HepG2 (cell line): ENCODE results near the gene INHBC. TPM values are rescaled to one million over a fixed set of nuclear protein-coding genes. Genes with fewer than 3 reads are reported as not detected.

Source experiments
- ADNP ChIP-seq: sonication (generic); formaldehyde crosslinking; IDR thresholded peaks from 2 replicates; pipeline ENCODE4 v1.4.0; 2020; ENCODE audit warnings: missing genetic modification reagents
- FOXA3 ChIP-seq: IDR thresholded peaks from 2 replicates; pipeline ENCODE4 v1.6.1; 2016; ENCODE audit warnings: missing genetic modification reagents, missing compliant biosample characterization
- HDAC2 ChIP-seq: sonication (generic); formaldehyde crosslinking; IDR thresholded peaks from 2 replicates; pipeline ENCODE4 v1.4.0; 2020; ENCODE audit warnings: missing genetic modification reagents
- HMG20B ChIP-seq: conservative IDR thresholded peaks from 2 replicates; pipeline ENCODE4 v1.6.1; 2016; ENCODE audit warnings: missing genetic modification reagents, missing compliant biosample characterization
- HNRNPLL ChIP-seq: fragments of 200-400 bp; formaldehyde crosslinking; IDR thresholded peaks from 2 replicates; pipeline ENCODE4 v1.6.1; 2017; ENCODE audit warnings: mild to moderate bottlenecking, low read depth, low read length; ENCODE audit not compliant: poor library complexity, severe bottlenecking
- KLF16 ChIP-seq, 2 experiments: sonication (generic) in 1 of 2; formaldehyde crosslinking in 1 of 2; IDR thresholded peaks; 2 replicates each; pipeline versions ENCODE4 v1.6.1 to v1.8.0; 2016 to 2023; ENCODE audit warnings: missing genetic modification reagents in 2 of 2, missing compliant biosample characterization in 1 of 2
- KMT2B ChIP-seq: IDR thresholded peaks from 2 replicates; pipeline ENCODE4 v1.6.1; 2016; ENCODE audit warnings: missing genetic modification reagents, missing compliant biosample characterization
- NPAS2 ChIP-seq: sonication (generic); formaldehyde crosslinking; IDR thresholded peaks from 2 replicates; pipeline ENCODE4 v1.8.0; 2022; ENCODE audit warnings: mild to moderate bottlenecking, missing genetic modification reagents, borderline replicate concordance
- PHF5A ChIP-seq: IDR thresholded peaks from one replicate; pipeline ENCODE4 v1.6.1; 2018; ENCODE audit warnings: low read depth, missing genetic modification reagents; ENCODE audit not compliant: unreplicated experiment
- RELA ChIP-seq: sonication (generic); formaldehyde crosslinking; IDR thresholded peaks from 2 replicates; pipeline ENCODE4 v1.4.0; 2020; ENCODE audit warnings: missing genetic modification reagents
- SP2 ChIP-seq: sonication (generic); formaldehyde crosslinking; IDR thresholded peaks from 2 replicates; pipeline ENCODE4 v1.5.1; 2020; ENCODE audit warnings: mild to moderate bottlenecking, missing genetic modification reagents
- THAP11 ChIP-seq: IDR thresholded peaks from 2 replicates; pipeline ENCODE4 v1.6.1; 2016; ENCODE audit warnings: missing biosample characterization, missing genetic modification reagents
- XRCC5 ChIP-seq: fragments of 200-400 bp; formaldehyde crosslinking; optimal IDR thresholded peaks from 2 replicates; pipeline ENCODE3; 2017; ENCODE audit warnings: mild to moderate bottlenecking, low read length
- YEATS4 ChIP-seq: sonication (generic); formaldehyde crosslinking; IDR thresholded peaks from 2 replicates; pipeline ENCODE4 v1.4.0; 2020; ENCODE audit warnings: missing genetic modification reagents, borderline replicate concordance
- ZNF143 ChIP-seq: sonication (generic); formaldehyde crosslinking; IDR thresholded peaks from 2 replicates; pipeline ENCODE4 v1.4.0; 2020; ENCODE audit warnings: missing genetic modification reagents
- ZNF761 ChIP-seq: sonication (generic); formaldehyde crosslinking; conservative IDR thresholded peaks from 2 replicates; pipeline ENCODE4 v1.4.0; 2020; ENCODE audit warnings: mild to moderate bottlenecking, missing genetic modification reagents
- polyA plus RNA-seq, 8 experiments: library from polyadenylated mRNA; depleted of rRNA in 3 of 8; stranded (reverse) in 7 of 8; unstranded in 1 of 8; fragments of >200 nt; fragmentation: Illumina TruSeq in 4 of 8; extraction: Trizol in 4 of 8; gene quantifications; 2 replicates each; pipeline versions ENCODE4 v1.2.1 to v1.2.3, GENCODE V29; 2011 to 2016; ENCODE audit warnings: low read depth in 4 of 8, missing spikeins in 1 of 8, mixed read lengths in 1 of 8; ENCODE audit not compliant: insufficient read depth in 1 of 8
- total RNA-seq, 5 experiments: library from RNA; depleted of rRNA; stranded (reverse); fragments of >200 nt; fragmentation: Illumina TruSeq; extraction: Trizol; gene quantifications; 2 replicates each; pipeline ENCODE4 v1.2.3, GENCODE V29; 2016; ENCODE audit warnings: low read depth in 1 of 5
- TF ChIP-seq, protein P1 (sequence below): sonication (generic); formaldehyde crosslinking; IDR thresholded peaks from 2 replicates; pipeline ENCODE4 v1.8.1; 2023; ENCODE audit warnings: mild to moderate bottlenecking, missing genetic modification reagents, borderline replicate concordance
- TF ChIP-seq, protein P2 (sequence below): sonication (generic); formaldehyde crosslinking; IDR thresholded peaks from 2 replicates; pipeline ENCODE4 v1.4.0; 2020; ENCODE audit warnings: missing genetic modification reagents
- TF ChIP-seq, protein P3 (sequence below): sonication (generic); formaldehyde crosslinking; IDR thresholded peaks from 2 replicates; pipeline ENCODE4 v1.5.1; 2020; ENCODE audit warnings: missing genetic modification reagents, mild to moderate bottlenecking, borderline replicate concordance
- TF ChIP-seq, protein P4 (sequence below): sonication (generic); formaldehyde crosslinking; IDR thresholded peaks from 2 replicates; pipeline ENCODE4 v1.4.0; 2020; ENCODE audit warnings: missing genetic modification reagents
- TF ChIP-seq, protein P5 (sequence below): sonication (generic); formaldehyde crosslinking; IDR thresholded peaks from 2 replicates; pipeline ENCODE4 v1.4.0; 2020; ENCODE audit warnings: missing genetic modification reagents

INHBC gene
- total and polyA plus RNA-seq, 2 of the 13 experiments (the other 11 are each of a cell fraction or from before 2014, with no cell fraction given), result 1.8 to 13.8 TPM

DNA sequence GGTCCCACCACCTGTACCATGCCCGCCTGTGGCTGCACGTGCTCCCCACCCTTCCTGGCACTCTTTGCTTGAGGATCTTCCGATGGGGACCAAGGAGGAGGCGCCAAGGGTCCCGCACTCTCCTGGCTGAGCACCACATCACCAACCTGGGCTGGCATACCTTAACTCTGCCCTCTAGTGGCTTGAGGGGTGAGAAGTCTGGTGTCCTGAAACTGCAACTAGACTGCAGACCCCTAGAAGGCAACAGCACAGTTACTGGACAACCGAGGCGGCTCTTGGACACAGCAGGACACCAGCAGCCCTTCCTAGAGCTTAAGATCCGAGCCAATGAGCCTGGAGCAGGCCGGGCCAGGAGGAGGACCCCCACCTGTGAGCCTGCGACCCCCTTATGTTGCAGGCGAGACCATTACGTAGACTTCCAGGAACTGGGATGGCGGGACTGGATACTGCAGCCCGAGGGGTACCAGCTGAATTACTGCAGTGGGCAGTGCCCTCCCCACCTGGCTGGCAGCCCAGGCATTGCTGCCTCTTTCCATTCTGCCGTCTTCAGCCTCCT, 21.6 kb downstream of the INHBC start (continued):
- TF ChIP-seq HNRNPLL, result no peak
- TF ChIP-seq ADNP (CRISPR knock-in tag), result no peak
- peak; percentile 55 for TF ChIP-seq PHF5A (CRISPR knock-in tag)
- TF ChIP-seq, protein P1, sequence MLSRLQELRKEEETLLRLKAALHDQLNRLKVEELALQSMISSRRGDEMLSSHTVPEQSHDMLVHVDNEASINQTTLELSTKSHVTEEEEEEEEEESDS, result no peak; the same call in 1 of the 2 replicates
- TF ChIP-seq, protein P2, sequence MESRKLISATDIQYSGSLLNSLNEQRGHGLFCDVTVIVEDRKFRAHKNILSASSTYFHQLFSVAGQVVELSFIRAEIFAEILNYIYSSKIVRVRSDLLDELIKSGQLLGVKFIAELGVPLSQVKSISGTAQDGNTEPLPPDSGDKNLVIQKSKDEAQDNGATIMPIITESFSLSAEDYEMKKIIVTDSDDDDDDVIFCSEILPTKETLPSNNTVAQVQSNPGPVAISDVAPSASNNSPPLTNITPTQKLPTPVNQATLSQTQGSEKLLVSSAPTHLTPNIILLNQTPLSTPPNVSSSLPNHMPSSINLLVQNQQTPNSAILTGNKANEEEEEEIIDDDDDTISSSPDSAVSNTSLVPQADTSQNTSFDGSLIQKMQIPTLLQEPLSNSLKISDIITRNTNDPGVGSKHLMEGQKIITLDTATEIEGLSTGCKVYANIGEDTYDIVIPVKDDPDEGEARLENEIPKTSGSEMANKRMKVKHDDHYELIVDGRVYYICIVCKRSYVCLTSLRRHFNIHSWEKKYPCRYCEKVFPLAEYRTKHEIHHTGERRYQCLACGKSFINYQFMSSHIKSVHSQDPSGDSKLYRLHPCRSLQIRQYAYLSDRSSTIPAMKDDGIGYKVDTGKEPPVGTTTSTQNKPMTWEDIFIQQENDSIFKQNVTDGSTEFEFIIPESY (CRISPR knock-in tag), result 0 out of 2 replicates have a peak, but pooled peaks have one; percentile 16
- TF ChIP-seq, protein P3, sequence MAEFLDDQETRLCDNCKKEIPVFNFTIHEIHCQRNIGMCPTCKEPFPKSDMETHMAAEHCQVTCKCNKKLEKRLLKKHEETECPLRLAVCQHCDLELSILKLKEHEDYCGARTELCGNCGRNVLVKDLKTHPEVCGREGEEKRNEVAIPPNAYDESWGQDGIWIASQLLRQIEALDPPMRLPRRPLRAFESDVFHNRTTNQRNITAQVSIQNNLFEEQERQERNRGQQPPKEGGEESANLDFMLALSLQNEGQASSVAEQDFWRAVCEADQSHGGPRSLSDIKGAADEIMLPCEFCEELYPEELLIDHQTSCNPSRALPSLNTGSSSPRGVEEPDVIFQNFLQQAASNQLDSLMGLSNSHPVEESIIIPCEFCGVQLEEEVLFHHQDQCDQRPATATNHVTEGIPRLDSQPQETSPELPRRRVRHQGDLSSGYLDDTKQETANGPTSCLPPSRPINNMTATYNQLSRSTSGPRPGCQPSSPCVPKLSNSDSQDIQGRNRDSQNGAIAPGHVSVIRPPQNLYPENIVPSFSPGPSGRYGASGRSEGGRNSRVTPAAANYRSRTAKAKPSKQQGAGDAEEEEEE (CRISPR knock-in tag), result no peak
- 0 out of 2 replicates have a peak, but pooled peaks have one; percentile 55 for TF ChIP-seq ZNF761
- peak; percentile 85 for TF ChIP-seq XRCC5
- TF ChIP-seq HMG20B (CRISPR knock-in tag), result no peak
- peak; percentile 67 for TF ChIP-seq THAP11 (CRISPR knock-in tag)
- peak; percentile 23; the same call in 1 of the 2 replicates for TF ChIP-seq FOXA3 (CRISPR knock-in tag)
- peak in 1 of 2 experiments; percentile 46; a peak in 1 of 4 replicates for TF ChIP-seq KLF16 (CRISPR knock-in tag; IDR thresholded peaks at IDR 0.05)
- TF ChIP-seq ZNF143 (CRISPR knock-in tag), result no peak
- TF ChIP-seq, protein P4, sequence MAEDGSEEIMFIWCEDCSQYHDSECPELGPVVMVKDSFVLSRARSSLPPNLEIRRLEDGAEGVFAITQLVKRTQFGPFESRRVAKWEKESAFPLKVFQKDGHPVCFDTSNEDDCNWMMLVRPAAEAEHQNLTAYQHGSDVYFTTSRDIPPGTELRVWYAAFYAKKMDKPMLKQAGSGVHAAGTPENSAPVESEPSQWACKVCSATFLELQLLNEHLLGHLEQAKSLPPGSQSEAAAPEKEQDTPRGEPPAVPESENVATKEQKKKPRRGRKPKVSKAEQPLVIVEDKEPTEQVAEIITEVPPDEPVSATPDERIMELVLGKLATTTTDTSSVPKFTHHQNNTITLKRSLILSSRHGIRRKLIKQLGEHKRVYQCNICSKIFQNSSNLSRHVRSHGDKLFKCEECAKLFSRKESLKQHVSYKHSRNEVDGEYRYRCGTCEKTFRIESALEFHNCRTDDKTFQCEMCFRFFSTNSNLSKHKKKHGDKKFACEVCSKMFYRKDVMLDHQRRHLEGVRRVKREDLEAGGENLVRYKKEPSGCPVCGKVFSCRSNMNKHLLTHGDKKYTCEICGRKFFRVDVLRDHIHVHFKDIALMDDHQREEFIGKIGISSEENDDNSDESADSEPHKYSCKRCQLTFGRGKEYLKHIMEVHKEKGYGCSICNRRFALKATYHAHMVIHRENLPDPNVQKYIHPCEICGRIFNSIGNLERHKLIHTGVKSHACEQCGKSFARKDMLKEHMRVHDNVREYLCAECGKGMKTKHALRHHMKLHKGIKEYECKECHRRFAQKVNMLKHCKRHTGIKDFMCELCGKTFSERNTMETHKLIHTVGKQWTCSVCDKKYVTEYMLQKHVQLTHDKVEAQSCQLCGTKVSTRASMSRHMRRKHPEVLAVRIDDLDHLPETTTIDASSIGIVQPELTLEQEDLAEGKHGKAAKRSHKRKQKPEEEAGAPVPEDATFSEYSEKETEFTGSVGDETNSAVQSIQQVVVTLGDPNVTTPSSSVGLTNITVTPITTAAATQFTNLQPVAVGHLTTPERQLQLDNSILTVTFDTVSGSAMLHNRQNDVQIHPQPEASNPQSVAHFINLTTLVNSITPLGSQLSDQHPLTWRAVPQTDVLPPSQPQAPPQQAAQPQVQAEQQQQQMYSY (CRISPR knock-in tag), result peak; percentile 36; the same call in 1 of the 2 replicates
- TF ChIP-seq RELA (CRISPR knock-in tag), result no peak
- TF ChIP-seq, protein P5, sequence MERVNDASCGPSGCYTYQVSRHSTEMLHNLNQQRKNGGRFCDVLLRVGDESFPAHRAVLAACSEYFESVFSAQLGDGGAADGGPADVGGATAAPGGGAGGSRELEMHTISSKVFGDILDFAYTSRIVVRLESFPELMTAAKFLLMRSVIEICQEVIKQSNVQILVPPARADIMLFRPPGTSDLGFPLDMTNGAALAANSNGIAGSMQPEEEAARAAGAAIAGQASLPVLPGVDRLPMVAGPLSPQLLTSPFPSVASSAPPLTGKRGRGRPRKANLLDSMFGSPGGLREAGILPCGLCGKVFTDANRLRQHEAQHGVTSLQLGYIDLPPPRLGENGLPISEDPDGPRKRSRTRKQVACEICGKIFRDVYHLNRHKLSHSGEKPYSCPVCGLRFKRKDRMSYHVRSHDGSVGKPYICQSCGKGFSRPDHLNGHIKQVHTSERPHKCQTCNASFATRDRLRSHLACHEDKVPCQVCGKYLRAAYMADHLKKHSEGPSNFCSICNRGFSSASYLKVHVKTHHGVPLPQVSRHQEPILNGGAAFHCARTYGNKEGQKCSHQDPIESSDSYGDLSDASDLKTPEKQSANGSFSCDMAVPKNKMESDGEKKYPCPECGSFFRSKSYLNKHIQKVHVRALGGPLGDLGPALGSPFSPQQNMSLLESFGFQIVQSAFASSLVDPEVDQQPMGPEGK, result no peak
- TF ChIP-seq KMT2B, result peak; percentile 49; the same call in 1 of the 2 replicates
- no peak for TF ChIP-seq SP2 (CRISPR knock-in tag)
- no peak for TF ChIP-seq NPAS2
- TF ChIP-seq HDAC2 (CRISPR knock-in tag), result peak; percentile 54; the same call in 1 of the 2 replicates
- TF ChIP-seq YEATS4, result peak; percentile 24; the same call in 1 of the 2 replicates
